ENCODE data around the gene SPATS2L. TPM values are rescaled to one million over a fixed set of nuclear protein-coding genes. Genes with fewer than 3 reads are reported as not detected.

Gene SPATS2L
- total and polyA plus RNA-seq, 2 of the 13 experiments (the other 11 are each of a cell fraction or from before 2014, with no cell fraction given) = 154 to 212 TPM

- TF ChIP-seq, protein P1, sequence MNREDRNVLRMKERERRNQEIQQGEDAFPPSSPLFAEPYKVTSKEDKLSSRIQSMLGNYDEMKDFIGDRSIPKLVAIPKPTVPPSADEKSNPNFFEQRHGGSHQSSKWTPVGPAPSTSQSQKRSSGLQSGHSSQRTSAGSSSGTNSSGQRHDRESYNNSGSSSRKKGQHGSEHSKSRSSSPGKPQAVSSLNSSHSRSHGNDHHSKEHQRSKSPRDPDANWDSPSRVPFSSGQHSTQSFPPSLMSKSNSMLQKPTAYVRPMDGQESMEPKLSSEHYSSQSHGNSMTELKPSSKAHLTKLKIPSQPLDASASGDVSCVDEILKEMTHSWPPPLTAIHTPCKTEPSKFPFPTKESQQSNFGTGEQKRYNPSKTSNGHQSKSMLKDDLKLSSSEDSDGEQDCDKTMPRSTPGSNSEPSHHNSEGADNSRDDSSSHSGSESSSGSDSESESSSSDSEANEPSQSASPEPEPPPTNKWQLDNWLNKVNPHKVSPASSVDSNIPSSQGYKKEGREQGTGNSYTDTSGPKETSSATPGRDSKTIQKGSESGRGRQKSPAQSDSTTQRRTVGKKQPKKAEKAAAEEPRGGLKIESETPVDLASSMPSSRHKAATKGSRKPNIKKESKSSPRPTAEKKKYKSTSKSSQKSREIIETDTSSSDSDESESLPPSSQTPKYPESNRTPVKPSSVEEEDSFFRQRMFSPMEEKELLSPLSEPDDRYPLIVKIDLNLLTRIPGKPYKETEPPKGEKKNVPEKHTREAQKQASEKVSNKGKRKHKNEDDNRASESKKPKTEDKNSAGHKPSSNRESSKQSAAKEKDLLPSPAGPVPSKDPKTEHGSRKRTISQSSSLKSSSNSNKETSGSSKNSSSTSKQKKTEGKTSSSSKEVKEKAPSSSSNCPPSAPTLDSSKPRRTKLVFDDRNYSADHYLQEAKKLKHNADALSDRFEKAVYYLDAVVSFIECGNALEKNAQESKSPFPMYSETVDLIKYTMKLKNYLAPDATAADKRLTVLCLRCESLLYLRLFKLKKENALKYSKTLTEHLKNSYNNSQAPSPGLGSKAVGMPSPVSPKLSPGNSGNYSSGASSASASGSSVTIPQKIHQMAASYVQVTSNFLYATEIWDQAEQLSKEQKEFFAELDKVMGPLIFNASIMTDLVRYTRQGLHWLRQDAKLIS (CRISPR knock-in tag; IDR thresholded peaks at IDR 0.05) = peak; percentile 86; the same call in 1 of the 2 replicates
- TF ChIP-seq STAG1 (CRISPR knock-in tag; IDR thresholded peaks at IDR 0.05) (peak; percentile 23; the same call in 1 of the 2 replicates), SIN3A (IDR thresholded peaks at IDR 0.05; ENCODE audit: borderline replicate concordance, low read depth, low read length) (peak; percentile 47; the same call in 1 of the 2 replicates), TOPORS (CRISPR knock-in tag; IDR thresholded peaks at IDR 0.05) (no peak; the same call in 1 of the 2 replicates), SRF (IDR thresholded peaks at IDR 0.05; ENCODE audit: low read depth, low read length) (no peak), ZNF329 (CRISPR knock-in tag; IDR thresholded peaks at IDR 0.05; ENCODE audit: low read depth) (no peak), ZNF451 (CRISPR knock-in tag; IDR thresholded peaks at IDR 0.05) (no peak), ZSCAN30 (CRISPR knock-in tag; IDR thresholded peaks at IDR 0.05) (no peak), HOXA3 (CRISPR knock-in tag; IDR thresholded peaks at IDR 0.05) (peak; percentile 79), DNMT3B (CRISPR knock-in tag; conservative IDR thresholded peaks at IDR 0.05) (no peak), ZNF747 (CRISPR knock-in tag; IDR thresholded peaks at IDR 0.05; ENCODE audit: borderline replicate concordance) (peak; percentile 49; the same call in 1 of the 2 replicates), SNRNP70 (IDR thresholded peaks at IDR 0.05; ENCODE audit: low read depth, low read length) (no peak), RCOR2 (CRISPR knock-in tag; IDR thresholded peaks at IDR 0.05) (peak; percentile 95), SNAPC2 (CRISPR knock-in tag; IDR thresholded peaks at IDR 0.05) (peak; percentile 75; the same call in 1 of the 2 replicates), SMYD3 (CRISPR knock-in tag; IDR thresholded peaks at IDR 0.05) (no peak), ZFYVE20 (CRISPR knock-in tag; IDR thresholded peaks at IDR 0.05; ENCODE audit: borderline replicate concordance, low read depth) (no peak), ZNF768 (CRISPR knock-in tag; IDR thresholded peaks at IDR 0.05) (no peak), TBX2 (CRISPR knock-in tag; IDR thresholded peaks at IDR 0.05; ENCODE audit: borderline replicate concordance) (peak; percentile 98), ZIK1 (CRISPR knock-in tag; IDR thresholded peaks at IDR 0.05; ENCODE audit: borderline replicate concordance, low read depth) (no peak)
- TF ChIP-seq, protein P2, sequence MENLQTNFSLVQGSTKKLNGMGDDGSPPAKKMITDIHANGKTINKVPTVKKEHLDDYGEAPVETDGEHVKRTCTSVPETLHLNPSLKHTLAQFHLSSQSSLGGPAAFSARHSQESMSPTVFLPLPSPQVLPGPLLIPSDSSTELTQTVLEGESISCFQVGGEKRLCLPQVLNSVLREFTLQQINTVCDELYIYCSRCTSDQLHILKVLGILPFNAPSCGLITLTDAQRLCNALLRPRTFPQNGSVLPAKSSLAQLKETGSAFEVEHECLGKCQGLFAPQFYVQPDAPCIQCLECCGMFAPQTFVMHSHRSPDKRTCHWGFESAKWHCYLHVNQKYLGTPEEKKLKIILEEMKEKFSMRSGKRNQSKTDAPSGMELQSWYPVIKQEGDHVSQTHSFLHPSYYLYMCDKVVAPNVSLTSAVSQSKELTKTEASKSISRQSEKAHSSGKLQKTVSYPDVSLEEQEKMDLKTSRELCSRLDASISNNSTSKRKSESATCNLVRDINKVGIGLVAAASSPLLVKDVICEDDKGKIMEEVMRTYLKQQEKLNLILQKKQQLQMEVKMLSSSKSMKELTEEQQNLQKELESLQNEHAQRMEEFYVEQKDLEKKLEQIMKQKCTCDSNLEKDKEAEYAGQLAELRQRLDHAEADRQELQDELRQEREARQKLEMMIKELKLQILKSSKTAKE (CRISPR knock-in tag; IDR thresholded peaks at IDR 0.05; ENCODE audit: borderline replicate concordance) = peak; percentile 90
- TF ChIP-seq, protein P3, sequence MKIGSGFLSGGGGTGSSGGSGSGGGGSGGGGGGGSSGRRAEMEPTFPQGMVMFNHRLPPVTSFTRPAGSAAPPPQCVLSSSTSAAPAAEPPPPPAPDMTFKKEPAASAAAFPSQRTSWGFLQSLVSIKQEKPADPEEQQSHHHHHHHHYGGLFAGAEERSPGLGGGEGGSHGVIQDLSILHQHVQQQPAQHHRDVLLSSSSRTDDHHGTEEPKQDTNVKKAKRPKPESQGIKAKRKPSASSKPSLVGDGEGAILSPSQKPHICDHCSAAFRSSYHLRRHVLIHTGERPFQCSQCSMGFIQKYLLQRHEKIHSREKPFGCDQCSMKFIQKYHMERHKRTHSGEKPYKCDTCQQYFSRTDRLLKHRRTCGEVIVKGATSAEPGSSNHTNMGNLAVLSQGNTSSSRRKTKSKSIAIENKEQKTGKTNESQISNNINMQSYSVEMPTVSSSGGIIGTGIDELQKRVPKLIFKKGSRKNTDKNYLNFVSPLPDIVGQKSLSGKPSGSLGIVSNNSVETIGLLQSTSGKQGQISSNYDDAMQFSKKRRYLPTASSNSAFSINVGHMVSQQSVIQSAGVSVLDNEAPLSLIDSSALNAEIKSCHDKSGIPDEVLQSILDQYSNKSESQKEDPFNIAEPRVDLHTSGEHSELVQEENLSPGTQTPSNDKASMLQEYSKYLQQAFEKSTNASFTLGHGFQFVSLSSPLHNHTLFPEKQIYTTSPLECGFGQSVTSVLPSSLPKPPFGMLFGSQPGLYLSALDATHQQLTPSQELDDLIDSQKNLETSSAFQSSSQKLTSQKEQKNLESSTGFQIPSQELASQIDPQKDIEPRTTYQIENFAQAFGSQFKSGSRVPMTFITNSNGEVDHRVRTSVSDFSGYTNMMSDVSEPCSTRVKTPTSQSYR (CRISPR knock-in tag; IDR thresholded peaks at IDR 0.05; ENCODE audit: borderline replicate concordance) = peak; percentile 63; the same call in 1 of the 2 replicates
These were observed 12.5 kb downstream of the SPATS2L start (continued) for GRCh38 chr2:200318940-200319435.
